Suprapubic skin (tissue), 3 donors: ENCODE measurements around the gene PCDHGB2.

Experiments
- CTCF ChIP-seq, 2 donors: fragments of 200-600 bp in 1 of 2; fragments of 450-650 bp in 1 of 2; sonication (generic) in 1 of 2; IDR thresholded peaks; one replicate each; pipeline ENCODE4 v1.5.1; 2016 to 2019; ENCODE audit warnings: antibody characterized with exemption in 2 of 2, mild to moderate bottlenecking in 1 of 2, moderate library complexity in 1 of 2
- EP300 ChIP-seq: sonication (generic); formaldehyde crosslinking; IDR thresholded peaks from one replicate; pipeline ENCODE4 v1.6.1; 2017; ENCODE audit warnings: antibody characterized with exemption
- POLR2A ChIP-seq, 2 donors: fragments of 450-650 bp; IDR thresholded peaks; one replicate each; pipeline ENCODE4 v1.6.1; 2017; ENCODE audit warnings: antibody characterized with exemption in 2 of 2, mild to moderate bottlenecking in 2 of 2, moderate library complexity in 2 of 2

- no peak for TF ChIP-seq CTCF (IDR thresholded peaks at IDR 0.05)
- TF ChIP-seq EP300: no peak
- TF ChIP-seq POLR2A (IDR thresholded peaks at IDR 0.05): no peak
These were observed 2.9 kb downstream of the PCDHGB2 start for GRCh38 chr5:141362719-141363118.
